ENCODE data around the gene USH2A.
"Not testable (repeated sequence)": the region's sequence is repeated elsewhere in the genome, so short reads cannot be mapped to it uniquely, and the experiment has no call there.

The USH2A gene

DNA sequence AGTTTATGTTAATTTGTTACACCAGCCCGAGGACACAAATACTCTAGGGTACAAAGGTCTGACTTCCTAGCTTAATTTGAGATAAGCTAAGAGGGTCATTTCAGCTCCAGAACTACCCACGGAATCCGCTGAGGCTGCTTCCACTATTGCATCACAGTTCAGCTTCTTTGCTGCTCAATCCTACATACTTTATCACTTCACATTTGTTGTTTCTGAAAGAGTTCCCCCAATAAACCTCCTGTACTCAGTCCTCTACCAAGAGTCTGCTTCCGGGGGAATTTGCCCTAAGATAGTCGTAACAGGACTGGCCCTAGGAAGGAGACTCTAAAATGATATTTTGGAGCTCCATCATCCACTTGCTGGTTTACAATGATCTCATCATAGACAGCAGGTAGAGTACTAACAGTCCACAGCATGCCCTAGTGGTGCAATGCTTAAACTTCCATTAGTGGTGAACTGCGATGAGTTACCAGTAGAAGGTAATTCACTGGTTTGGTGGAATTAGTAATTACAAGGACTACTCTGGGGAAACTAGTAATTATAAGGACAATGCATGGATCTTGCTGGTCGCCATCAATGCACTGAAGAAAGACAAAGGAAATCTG lies 229.3 kb downstream of the USH2A start:
- DNase-seq (ENCODE audit: low read depth) = no peak

DNA sequence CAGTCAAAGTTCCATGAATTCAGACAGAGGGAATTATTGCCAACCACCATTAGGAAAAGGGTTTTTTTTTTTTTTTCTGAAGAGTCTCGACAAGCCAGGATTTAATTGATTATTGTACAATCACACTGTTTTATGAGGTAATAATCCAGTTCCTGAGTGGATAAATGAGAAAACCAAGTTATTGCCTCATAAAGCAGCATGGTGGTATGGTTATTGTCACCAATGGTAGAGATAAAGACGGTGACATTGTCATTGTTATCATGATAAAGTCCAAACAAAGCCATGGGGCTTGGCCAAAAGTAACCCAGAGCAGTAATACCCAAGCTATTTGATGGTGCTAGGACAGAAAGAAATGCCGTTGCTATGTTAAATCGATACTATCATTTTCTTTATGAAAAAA lies 232.8 kb downstream of the USH2A start:
- no peak for DNase-seq (ENCODE audit: low read depth)

DNA sequence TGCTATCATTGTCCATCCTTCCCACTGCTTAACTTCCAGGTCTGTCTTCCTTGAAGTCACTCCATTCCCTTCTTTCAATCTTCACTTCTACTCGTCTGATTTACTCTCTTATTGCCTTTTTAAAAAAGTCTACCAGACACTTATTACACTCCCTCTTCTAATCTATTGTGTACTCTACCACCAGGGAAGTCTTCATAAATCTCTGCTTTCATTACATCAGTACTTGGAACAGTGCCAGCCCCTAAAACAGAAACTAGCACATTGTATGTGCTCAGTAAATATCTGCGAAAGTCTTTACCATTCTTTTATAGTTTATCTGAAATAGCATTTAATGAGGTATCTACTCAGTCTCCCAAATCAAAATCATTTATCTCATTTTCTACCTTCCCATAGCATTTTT lies 236.4 kb downstream of the USH2A start:
- no peak for DNase-seq (ENCODE audit: low read depth)

DNA sequence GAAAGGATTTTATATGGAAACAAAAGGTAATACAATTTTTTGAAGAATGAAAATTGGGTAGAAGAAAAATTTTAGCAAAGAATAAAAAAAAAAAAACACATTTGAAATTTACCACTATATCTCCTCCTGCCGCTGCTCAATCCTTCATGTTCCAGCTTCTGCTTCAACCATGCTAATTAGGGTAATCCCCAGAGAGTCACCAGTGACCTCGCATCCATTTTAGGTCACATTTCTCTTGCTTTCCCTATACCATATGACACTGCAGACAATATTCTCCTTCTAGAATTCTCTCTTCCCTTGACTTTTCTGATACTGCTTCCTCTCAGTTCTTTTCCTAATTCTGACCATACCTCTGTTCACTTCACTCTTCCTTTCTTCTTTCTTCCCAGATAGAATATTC lies 237.1 kb downstream of the USH2A start:
- no peak for DNase-seq (ENCODE audit: low read depth)

DNA sequence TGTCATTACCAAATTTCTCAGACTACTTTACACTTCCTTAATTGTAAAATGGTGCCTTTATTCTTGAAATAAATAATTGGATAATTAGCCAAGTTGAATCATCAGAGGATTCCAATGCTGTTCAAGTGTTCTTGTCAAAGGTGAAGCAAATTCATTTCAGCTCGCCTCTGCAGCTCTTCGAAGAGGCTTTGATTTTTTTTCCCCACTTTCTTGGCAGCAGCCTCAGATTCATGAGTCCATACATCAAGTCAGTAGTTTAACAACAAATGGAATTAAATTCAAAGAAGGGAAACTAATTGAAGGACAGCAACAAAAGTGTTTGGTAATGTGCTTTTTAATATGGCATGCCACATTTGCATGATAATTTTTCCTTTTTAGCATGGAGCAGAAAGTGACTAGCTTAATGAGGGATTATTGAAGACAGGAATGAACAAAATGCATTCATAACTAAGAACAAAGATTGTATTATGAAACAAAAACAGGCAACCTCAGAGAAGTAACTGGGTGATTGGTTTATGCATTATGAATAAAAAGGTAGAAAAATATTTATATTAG lies 239.0 kb downstream of the USH2A start:
- DNase-seq (ENCODE audit: low read depth) = no peak

DNA sequence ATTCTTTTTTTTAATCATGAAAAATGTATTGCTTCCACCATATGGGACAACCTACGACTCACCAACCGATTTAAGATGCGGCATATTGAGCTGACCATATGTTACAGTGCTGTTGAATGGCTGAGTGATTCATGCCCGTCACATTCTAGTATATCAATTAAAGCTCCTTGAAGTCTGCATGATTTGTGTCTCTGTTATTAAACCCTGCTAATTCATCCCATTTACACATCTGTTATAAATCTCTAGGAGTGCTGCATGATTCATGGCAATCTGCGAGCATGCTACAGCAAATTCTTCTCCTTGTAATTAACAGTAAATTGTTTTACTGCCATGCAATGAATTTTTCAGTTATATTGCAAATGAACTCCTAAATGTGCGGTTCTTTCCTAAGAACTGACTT lies 239.8 kb downstream of the USH2A start:
- DNase-seq (ENCODE audit: low read depth) = no peak

DNA sequence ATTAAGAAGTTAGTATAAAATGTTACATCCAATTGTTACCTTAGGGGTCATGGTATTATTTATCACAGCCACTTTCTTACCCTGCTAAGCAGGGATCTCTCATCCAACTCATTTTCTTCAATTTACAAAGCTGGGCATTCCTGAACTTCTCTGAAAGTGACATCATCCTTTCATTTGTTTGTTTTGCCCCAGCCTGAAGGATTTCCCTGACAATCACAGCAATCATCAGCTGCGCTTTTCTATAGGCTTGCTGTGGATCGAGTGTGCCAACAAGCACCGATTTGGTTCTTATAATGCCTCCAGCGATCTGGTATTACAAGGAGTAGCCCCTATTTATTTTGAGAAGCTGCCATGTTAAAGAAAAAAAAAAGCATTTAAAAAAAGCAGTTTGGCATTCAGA lies 240.2 kb downstream of the USH2A start:
- no peak for DNase-seq (ENCODE audit: low read depth)

DNA sequence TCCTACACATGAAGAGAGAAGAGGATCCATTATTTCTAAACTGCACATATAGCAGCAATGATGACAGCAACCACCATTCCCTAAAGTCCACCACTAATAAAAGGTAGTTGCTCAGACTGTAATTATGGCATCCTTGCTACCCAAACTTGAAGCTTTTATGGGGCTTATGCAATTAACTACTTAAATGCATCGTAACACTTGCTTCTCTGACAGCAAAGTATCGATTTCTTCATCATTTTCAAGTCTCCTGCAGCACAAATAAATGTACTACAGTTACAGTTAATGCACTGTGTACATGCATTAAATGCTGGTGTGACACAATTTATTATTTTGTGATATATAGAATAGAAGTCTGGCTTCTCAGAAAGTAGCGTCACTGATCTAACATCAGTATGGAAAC lies 241.7 kb downstream of the USH2A start:
- no peak for DNase-seq (ENCODE audit: low read depth)

DNA sequence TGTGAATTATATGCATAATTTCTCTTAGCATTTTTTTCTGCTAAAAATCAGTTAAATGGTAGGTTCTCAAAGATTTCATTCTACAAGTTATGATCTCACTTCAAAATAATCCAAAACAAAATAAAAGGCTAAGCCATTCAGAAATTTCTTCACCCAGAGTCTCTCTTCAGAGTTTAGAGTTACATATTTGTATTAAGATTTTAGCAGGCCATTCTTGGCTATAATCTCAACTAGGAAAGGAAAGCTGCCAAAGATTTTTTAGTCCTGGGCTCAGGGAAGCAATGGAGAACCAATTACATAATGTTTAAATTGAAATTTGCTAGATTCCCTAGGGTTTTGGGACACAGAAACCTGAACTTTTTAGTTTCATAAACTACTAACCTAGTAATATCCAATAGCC lies 245.0 kb downstream of the USH2A start:
- no peak for DNase-seq (ENCODE audit: low read depth)

DNA sequence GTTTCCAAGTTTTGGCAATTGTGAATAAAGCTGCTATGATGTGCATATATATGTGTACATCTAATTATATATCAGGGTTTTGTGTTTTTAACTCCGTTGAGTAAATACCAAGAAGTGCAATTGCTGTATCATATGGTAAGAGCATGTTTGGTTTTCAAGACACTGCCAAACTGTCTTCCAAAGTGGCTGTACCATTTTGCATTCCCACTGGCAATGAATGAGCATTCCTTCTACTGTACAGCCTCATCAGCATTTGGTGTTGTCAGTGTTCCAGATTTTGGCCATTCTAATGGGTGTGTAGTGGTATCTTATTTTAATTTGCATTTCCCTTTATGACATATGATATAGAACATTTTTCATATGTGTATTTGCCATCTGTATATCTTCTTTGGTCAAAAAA lies 246.3 kb downstream of the USH2A start:
- DNase-seq (ENCODE audit: low read depth) = no peak

DNA sequence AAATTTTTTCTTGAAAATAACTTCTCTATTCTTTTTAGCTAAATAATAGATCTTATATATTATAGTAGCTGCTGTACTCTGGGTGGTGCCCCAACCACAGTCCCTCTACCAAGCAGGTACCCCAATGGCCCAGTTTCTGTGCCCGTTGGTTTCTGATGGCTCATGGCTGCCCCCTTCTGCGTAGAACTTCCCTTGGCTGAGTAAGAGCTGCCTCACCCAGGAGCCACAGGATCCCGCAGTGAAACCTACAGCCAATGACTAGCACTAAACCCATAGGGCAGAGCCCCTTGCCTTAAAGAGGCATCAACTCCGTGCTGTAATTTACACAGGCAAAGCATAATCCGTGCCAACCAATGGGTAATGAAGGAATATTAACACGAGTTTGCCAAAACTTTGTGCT lies 247.5 kb downstream of the USH2A start:
- DNase-seq (ENCODE audit: low read depth) = no peak

DNA sequence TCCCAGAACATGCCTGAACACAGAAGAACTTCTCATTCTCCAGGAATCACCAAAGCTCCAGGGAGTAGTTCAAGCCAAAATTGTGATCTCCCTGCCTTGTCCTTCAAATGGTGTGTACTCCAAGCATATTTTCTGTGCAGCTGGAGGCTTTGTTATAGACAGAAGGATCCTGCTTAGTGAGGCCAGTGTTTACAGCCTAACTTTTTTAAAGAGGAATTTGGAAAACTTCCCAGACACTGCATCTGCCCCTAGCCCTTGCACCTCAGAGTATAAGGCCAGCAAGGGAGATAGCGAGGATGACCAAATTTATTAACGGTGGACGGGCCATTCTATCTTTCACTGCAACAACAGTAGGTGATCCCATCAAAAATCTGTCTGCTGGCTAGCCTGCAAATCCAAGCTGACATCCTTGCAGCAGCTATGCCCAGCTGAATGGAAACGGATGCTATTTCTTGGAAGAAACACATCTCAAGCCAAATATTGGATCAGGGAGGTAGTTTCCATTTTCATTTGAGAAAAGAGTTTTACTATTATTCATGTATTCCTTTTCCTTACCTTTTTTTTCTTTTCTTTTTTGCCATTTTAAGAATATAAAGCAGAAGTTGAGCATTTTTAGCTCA lies 249.8 kb downstream of the USH2A start:
- DNase-seq (ENCODE audit: low read depth) = no peak

DNA sequence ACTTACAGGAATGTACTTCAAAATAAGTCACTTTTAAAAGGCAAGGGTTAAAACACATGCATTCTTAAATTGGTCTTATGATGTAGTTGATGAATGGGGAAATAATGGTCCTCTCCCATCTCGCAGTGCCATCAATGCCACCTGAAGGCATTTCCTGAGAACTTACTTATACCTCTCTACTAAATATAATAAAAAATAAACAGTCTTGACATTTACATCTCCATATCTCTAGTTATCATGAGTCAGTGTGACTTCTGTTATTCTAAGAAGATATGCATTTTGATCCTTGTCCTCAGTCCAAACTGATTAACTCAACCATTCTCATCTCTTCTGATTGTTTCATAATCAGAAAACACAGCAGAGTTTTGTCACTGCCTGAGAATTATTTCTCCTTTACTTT lies 253.9 kb downstream of the USH2A start:
- no peak for DNase-seq (ENCODE audit: low read depth)

DNA sequence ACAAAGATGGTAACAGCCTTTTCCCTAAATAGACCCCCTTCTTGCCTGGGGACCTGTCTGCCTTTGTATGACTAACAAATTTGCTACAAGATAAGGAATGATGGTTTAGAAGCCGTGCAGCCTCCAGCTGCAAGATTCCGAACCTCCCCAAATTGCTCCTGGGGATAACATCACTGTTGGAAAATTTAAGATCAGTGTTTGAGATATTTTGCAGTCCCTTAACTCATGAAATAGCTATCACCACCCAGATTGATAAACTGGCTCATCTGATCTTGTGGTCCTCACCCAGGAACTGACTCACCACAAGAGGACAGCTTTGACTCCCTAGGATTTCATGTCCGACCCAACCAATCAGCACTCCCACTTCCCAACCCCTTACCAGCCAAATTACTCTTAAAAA lies 254.7 kb downstream of the USH2A start:
- DNase-seq (ENCODE audit: low read depth) = no peak

DNA sequence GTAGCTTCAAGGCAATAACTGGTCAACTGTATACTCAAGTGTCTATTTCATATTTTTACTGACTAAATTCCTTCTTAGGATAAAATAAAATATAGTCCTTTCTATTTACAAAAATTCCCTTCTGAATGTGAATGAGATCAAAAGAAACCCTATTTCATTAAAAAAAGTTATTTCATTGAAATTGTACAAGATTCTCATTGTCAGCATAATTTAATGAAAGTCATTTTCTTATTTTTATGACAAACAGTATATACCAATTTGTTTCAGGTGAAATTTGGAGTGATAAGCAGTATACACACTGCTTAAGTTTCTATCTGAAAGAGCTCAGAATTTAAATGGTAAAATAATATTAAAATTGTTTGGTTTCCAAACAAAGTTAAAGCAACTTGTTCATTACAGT lies 269.2 kb downstream of the USH2A start:
- no peak for DNase-seq (ENCODE audit: low read depth)

DNA sequence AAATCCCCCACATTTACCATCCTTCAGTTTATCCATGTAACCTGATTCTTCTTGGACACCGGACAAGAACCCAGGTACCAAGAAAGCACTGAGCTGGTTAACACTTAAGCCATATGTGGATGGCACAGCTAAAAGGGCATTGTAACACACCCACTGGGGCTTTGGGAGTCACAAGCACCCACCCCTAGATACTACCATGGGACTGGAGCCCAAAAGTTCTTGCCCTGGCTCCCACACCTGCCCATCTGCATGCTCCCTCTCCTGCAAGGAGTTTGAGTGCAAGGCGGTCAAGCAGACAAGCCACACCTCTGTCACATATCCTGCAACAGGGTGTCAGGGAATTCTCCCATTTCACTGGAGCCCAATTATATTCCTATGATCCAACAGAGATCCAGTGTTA lies 270.1 kb downstream of the USH2A start:
- DNase-seq (ENCODE audit: low read depth) = no peak

DNA sequence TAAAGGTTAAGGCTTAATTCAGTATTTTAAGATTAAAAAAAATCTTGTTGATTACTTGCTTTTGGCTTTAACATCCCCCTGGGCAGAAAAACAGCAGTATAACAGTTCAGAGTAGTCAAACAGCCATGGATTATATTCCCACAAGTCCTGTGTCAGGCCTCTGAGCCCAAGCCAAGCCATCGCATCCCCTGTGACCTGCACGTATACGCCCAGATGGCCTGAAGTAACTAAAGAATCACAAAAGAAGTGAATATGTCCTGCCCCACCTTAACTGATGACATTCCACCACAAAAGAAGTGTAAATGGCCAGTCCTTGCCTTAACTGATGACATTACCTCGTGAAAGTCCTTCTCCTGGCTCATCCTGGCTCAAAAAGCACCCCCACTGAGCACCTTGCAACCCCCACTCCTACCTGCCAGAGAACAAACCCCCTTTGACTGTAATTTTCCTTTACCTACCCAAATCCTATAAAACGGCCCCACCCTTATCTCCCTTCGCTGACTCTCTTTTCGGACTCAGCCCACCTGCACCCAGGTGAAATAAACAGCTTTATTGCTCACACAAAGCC lies 277.7 kb downstream of the USH2A start:
- not testable (repeated sequence) for DNase-seq (ENCODE audit: low read depth)

DNA sequence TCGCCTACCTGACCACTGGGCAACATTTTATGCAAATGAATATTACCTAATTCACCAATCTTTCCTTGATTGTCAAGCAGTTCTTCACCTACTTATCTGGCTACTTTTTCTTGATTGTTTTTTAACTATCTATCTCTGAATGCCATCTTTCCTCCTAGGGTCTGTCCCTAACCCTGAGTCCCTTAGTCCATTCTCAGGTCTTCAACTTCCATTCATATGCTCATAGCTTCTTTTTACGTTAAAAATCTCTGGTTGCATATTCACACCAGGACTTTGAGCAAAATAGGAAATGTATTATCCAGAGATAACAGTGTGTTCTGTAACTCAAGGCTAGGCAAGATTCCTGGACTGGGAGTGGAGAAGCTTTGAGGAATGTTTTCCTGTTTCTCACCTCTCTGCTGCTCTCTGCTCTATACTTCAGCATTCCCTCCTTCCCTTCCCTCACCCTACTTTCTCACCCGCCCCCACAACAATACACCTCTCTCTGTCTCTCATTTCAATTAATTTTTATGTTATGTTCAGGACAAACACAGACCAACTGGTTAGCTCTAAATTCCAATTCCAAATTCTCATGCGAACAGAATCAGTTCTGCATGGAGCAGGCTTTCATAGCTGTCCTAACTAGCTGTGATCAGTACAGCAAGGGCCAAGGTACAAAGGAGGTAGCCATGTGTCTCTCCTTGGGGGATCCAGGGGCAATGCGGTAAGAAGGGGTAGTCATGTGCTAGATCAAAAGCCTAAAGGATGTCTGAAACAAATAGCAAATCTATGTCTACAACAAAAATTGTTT lies 278.4 kb downstream of the USH2A start:
- no peak for DNase-seq (ENCODE audit: low read depth)

DNA sequence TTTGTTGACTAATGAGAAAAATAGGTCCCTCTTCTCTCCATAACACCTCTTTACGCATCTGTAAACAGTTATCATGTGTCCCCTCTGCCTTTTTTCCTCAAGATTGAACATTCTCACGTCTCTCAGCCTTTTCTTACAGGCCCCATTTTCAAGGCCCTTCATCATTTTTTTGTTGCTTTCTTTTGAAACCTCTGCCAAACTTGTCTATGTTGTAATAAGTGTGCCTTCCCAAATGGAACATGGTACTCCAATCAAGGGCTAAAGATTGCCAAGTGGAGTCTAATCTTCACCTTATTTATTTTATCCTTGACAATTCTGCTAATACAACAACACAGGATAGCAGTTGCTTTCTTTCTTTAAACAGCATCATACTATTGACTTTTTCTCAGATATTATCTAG lies 280.3 kb downstream of the USH2A start:
- DNase-seq (ENCODE audit: low read depth) = no peak

DNA sequence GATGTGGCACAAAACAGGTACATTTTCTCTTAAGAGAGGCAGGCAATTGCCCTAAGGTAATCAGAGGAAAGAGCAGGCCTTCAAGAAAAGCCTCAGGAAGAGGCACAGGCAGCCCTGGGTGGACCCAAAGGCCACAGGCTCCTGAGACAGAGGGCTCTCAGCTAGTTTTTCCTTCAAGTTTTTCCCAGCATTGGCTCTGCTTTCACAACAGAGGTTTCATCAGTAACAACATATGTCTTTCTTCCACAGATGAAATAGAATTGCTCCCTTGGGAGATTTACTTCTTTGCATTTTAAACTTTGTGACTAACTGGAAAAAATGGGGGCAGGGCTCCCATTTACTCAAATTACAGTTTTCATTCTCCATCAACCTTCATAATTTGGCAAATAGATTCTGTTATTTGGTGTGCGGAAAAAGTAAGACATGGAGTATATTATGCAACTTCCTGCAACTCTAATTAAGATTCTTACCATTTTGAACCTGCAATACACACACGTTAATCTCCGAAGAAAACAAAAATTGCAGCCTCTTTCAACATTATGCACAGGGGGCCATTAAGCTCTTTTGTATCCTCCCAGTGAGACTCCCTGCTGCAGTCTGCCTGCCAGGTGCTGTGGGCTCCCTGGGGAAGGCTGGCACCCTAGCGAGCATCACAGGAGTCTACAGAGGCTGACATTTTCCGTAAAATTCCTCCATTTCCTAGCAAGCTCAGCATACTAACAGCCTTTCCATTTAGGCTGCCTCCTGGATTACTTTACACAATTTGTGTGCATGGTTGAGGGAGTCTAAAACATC lies 282.3 kb downstream of the USH2A start:
- DNase-seq (ENCODE audit: low read depth) = no peak

DNA sequence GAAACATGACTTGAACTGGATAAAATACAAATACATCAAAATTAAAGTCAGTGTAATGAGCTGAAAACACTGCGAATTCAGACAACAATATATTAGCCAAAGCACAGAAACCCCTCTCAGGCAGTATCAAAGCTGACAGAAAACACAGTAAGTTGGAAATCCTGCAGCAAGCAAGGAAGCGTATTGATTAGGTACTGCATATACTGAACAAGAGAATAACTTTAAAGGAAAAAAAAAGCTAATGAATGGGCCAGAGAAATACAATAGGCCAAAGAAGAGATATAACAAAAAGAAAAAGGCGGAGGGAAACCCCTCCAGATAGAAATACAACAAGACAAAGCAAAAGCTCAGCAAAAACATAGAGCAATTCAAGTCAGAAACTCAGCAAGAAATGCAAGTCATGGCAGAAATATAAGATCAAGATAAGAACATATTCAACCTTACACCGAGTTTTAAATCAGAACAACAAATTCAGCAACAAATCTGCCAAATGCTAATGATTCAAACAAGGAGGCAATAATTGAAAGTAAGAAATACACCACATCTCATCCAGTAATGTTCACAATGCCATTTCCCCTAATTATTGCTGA lies 299.0 kb downstream of the USH2A start:
- DNase-seq (ENCODE audit: low read depth) = no peak
